Activated B cell treated with CpG ODN at 0.5 μM for 24 hours (primary cell): Measurements from ENCODE around the gene POLE. TPM values are rescaled to one million over a fixed set of nuclear protein-coding genes. Genes with fewer than 3 reads are reported as not detected.

Experiments used
- ATAC-seq: fragments of 200-7000 bp; cut with Tn5 transposase; one replicate; pipeline ENCODE4 v1.10.0; 2021; ENCODE audit warnings: low read depth, mild to moderate bottlenecking, moderate library complexity
- CTCF ChIA-PET: fragments of 350-600 bp; sonication (Branson Sonifier 250); formaldehyde crosslinking; loops from one replicate; lab custom pipeline; 2021; ENCODE audit warnings: antibody characterized with exemption; lab: Charles Lee
- POLR2A ChIA-PET: fragments of 350-600 bp; sonication (Branson Sonifier 250); formaldehyde crosslinking; loops from one replicate; lab custom pipeline; 2021; ENCODE audit warnings: antibody characterized with exemption; lab: Charles Lee
- DNase-seq: peaks from one replicate; pipeline ENCODE4 v3.0.0; 2022
- H3K27ac Mint-ChIP-seq: one replicate; pipeline ENCODE4 v1.8.0; 2020; ENCODE audit warnings: mixed read lengths
- H3K27me3 Mint-ChIP-seq: one replicate; pipeline ENCODE4 v1.8.0; 2021; ENCODE audit warnings: mixed read lengths
- H3K36me3 Mint-ChIP-seq: one replicate; pipeline ENCODE4 v1.8.0; 2021; ENCODE audit warnings: low read depth, mixed read lengths
- H3K4me1 Mint-ChIP-seq: one replicate; pipeline ENCODE4 v1.8.0; 2021; ENCODE audit warnings: mixed read lengths
- H3K4me3 Mint-ChIP-seq: one replicate; pipeline ENCODE4 v1.8.0; 2020; ENCODE audit warnings: mild to moderate bottlenecking, mixed read lengths
- H3K9me3 Mint-ChIP-seq: one replicate; pipeline ENCODE4 v1.8.0; 2020; ENCODE audit warnings: mixed read lengths
- intact Hi-C: fragments of 100-400 bp; cut with micrococcal nuclease; formaldehyde crosslinking; loops from one replicate; pipeline ENCODE4 v1.15.1; 2024
- total RNA-seq: library from RNA; stranded (reverse); gene quantifications from 2 replicates; pipeline ENCODE4 v1.2.3, GENCODE V29; 2022
- TF ChIP-seq, protein P1 (sequence below): fragments of 200-600 bp; IDR thresholded peaks from one replicate; pipeline ENCODE4 v1.8.0; 2022; ENCODE audit warnings: antibody characterized with exemption, mild to moderate bottlenecking

POLE gene
- total RNA-seq, 1 donor from 2014 or later: 64.3 TPM

- no peak for DNase-seq
- no peak for ATAC-seq
- Mint-ChIP-seq H3K36me3 (no peaks in the 10 kb centered on the region), H3K9me3 (no peaks in the 10 kb centered on the region), H3K4me1 (peaks cover 14% of the 10 kb centered on the region), H3K4me3 (no peak overlapping the region), H3K27ac (no peak overlapping the region), H3K27me3 (peaks cover 32% of the 10 kb centered on the region)
- ChIA-PET CTCF (no interaction called here), POLR2A (no interaction called here)
- intact Hi-C loops: no loop called here
- TF ChIP-seq, protein P1, sequence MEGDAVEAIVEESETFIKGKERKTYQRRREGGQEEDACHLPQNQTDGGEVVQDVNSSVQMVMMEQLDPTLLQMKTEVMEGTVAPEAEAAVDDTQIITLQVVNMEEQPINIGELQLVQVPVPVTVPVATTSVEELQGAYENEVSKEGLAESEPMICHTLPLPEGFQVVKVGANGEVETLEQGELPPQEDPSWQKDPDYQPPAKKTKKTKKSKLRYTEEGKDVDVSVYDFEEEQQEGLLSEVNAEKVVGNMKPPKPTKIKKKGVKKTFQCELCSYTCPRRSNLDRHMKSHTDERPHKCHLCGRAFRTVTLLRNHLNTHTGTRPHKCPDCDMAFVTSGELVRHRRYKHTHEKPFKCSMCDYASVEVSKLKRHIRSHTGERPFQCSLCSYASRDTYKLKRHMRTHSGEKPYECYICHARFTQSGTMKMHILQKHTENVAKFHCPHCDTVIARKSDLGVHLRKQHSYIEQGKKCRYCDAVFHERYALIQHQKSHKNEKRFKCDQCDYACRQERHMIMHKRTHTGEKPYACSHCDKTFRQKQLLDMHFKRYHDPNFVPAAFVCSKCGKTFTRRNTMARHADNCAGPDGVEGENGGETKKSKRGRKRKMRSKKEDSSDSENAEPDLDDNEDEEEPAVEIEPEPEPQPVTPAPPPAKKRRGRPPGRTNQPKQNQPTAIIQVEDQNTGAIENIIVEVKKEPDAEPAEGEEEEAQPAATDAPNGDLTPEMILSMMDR: no peak
These were observed 83.0 kb downstream of the POLE start for GRCh38 chr12:132604151-132604618.

DNA sequence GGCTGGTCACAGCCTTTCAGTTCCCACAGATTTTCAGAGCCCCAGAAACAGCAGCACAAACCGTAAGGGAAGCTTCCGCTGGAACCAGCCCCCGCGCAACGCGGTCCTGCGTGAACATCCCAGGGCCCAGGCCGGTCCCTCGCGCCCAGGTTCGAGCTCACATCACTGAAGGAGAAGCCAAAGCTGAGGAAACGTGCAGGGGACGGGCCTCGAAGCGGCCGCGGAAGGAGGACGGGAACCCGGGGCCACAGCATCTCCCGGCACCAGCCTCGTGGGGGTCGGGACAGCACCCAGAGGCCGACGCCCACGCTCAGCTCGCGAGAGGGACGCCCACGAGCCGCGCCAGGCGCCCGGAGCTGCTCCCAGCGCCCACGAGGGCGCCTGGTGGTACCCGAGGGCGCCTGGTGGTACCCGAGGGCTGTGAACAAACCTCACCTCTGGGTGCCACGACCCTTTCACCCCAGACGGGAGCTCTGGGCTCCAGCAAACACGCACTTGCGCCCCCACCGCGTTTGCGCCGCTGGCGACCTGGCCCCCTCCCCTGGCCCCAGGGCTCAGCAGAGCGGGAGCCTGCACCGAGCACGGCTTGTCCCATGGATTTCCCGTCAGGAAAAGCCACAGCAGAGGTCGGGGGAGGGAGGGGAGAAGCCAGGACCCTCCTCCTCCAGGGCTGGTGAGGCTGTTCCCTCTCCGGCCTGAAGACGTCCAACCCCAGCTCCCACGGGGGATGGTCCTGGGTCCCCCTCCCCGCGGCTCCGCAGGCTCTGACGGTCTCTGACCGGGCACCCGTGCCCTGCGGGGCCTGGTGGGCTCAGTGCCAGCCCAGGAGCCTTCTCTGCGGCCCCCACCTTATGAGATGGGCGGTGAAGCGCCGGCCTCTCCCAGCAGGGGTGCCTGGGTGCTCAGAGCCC lies 83.6 kb downstream of the POLE start:
- DNase-seq (no peak), ATAC-seq (no peak)
- TF ChIP-seq, protein P1: no peak
- H3K9me3 Mint-ChIP-seq: no peaks in the 10 kb centered on the region
- H3K4me1 Mint-ChIP-seq: peaks cover 19% of the 10 kb centered on the region
- CTCF ChIA-PET: no interaction called here
- intact Hi-C loops: no loop called here
- H3K27ac Mint-ChIP-seq: no peak overlapping the region
- no peak overlapping the region for H3K4me3 Mint-ChIP-seq
- peaks cover 30% of the 10 kb centered on the region for H3K27me3 Mint-ChIP-seq
- H3K36me3 Mint-ChIP-seq: peaks cover 2% of the 10 kb centered on the region
- POLR2A ChIA-PET: no interaction called here

DNA sequence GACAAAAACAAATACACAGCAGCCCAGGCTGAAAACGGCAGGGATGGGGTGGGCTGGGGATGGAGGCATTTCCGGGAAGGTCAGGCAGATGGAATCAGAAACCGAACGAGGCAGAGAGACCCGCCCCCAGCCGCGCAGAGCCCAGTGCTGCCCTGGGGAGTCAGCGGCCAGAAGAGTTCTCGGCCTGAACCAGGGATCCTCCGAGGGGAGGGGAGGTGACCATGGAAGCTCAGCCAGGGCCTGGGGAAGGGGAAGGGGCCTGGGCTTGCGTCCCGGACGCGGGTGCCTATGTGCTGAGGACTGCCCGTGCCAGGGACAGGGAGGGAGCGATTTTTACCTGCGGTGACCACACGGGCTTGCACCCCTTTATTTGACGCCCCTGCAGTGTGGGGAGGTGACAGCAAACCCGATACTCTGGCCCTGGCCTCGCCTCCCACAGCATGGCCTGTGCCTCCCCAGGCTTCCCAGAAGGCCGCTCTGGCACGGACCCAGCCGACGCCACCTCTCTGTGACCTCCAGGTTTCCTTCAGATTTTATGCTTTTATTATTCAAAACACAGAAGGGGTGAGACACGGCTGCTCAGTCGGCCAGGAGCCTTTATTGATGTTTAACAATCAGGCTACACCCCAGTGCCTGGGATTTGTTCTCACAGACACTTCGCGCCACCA lies 84.4 kb downstream of the POLE start:
- Mint-ChIP-seq H3K4me1 (peaks cover 20% of the 10 kb centered on the region), H3K36me3 (peaks cover 2% of the 10 kb centered on the region), H3K4me3 (no peak overlapping the region), H3K27ac (no peak overlapping the region), H3K27me3 (peaks cover 23% of the 10 kb centered on the region), H3K9me3 (no peaks in the 10 kb centered on the region)
- ChIA-PET CTCF (no interaction called here), POLR2A (no interaction called here)
- TF ChIP-seq, protein P1: no peak
- ATAC-seq (no peak), DNase-seq (no peak)
- intact Hi-C loops: no loop called here

- intact Hi-C loops: loop anchor here (2.0 kb wide), 1 partner anchor 37 kb away; no protein-coding TSS in a partner anchor
- ATAC-seq: no peak
- Mint-ChIP-seq H3K9me3 (no peaks in the 10 kb centered on the region), H3K4me1 (peaks cover 27% of the 10 kb centered on the region), H3K4me3 (peak overlapping the region; percentile 79), H3K36me3 (peaks cover 2% of the 10 kb centered on the region), H3K27ac (no peak overlapping the region), H3K27me3 (peaks cover 15% of the 10 kb centered on the region)
- ChIA-PET CTCF (interaction anchor here (1.1 to 1.4 kb wide), 2 partner anchors 14 to 186 kb away, joined by 3 to 4 read pairs; no protein-coding TSS in a partner anchor), POLR2A (no interaction called here)
- no peak for DNase-seq
- TF ChIP-seq, protein P1: no peak
These were observed 85.8 kb downstream of the POLE start for GRCh38 chr12:132601171-132601883.
